HG02678 (cell line): ENCODE results near the gene NSDHL.
"Not testable (repeated sequence)": the region's sequence is repeated elsewhere in the genome, so short reads cannot be mapped to it uniquely, and the experiment has no call there.

Source experiments
- ATAC-seq: cut with Tn5 transposase; IDR thresholded peaks from one replicate; pipeline ENCODE4 v1.9.1; 2021; ENCODE audit warnings: mild to moderate bottlenecking, moderate library complexity; ENCODE audit not compliant: unreplicated experiment

Gene NSDHL

DNA sequence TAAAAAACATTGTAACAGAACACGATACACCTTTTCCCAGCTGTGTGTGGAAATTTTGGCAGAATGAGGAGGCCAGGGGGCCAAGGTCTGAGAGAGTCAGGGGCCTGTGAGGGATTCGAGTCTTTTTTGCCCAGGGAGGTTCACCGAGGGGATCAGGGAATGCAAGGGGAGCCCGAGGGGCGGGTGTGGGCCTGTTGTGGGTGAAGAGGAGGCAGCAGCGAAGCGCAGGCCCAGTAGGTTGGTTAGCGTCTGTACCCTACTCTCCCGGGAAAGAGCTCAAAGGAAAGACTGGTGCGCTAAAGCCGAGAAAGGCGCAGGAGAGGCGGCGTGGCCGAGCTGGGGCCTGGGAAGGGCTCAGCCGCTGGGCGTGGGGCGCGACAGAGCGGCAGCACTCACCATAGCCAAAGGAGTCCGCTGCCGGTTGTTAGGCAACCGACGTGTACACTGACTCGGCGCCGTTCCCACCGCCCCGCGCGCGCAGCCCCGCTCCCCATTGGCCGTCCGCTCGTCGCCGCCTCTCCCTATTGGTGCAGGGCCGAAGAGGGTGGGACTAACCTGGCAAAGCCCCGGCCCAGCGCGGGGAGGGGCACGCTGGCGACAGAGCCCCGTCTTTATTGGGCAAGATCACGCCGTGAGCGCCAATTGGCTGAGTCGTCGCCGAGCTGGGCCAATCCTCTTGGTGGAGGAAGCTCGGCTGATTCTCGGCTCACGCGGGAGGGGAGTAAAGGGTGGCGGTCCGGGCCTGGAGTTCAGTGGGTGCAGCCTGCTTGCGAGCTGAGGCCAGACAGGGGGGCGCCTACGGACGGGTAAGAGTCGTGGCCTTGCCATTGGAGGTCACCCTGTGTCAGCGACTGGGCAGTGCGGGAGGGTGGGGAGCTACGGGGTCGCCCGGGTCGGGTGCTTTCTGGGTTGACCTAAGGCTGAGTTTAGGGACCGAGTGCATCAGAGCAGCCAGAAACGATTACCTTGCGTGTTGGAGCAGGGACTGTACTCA is at the start of gene NSDHL, which contains the start of gene CETN2:
Gene NSDHL (plus strand): TSS at position 752 of the 994 bp plus-strand sequence. CDS start 15,262 bp downstream, outside the sequence.
Gene CETN2 (minus strand): TSS at position 446 of the 994 bp plus-strand sequence. CDS start 47 bp downstream, at position 399.
- peak; percentile 99 for ATAC-seq

DNA sequence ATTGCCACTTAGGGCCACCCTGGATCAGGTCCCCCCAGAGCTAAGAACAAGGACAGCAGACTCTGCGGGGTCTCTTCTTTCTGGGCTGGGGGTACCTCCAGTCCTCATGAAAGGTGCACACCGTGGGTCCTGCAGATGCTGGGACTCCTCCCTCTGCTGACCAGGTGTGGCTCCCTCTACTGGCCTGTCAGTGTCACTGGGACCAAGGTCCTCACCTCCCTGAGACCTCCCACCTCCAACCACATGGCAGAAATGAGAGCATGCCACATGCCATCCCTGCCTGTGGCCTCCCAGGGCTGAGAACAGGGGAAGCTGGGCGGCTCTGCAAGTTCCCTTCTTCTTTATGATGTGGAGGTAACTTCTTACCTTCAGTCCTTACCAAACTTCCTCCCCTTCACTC is 43.8 kb upstream of the NSDHL start:
- peak; percentile 78 for ATAC-seq

DNA sequence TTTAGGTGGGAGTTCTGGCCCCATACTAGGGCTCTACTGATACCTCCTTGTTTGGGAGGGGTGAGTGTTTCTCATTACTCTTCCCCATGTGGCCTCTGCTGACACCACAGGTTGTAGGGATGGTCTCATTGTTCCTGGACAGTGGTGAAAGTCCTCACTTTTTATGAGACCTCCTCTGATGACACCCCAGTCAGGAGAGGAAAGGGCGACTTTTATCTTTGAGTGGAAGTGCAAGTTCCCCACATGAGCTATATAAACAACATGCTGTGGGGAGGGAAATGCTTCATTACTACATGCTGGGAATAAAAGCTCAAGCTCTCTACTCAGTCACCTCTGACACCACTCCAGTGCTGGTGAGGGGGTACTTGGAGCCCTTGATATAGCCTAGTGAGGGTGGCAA is 31.9 kb upstream of the NSDHL start:
- ATAC-seq: no peak

GRCh38 chrX:152806035-152806434 is 24.8 kb upstream of the NSDHL start:
- ATAC-seq: no peak

GRCh38 chrX:152810403-152810802 is 20.5 kb upstream of the NSDHL start:
- no peak for ATAC-seq

GRCh38 chrX:152813206-152813605 is 17.7 kb upstream of the NSDHL start:
- ATAC-seq: no peak

DNA sequence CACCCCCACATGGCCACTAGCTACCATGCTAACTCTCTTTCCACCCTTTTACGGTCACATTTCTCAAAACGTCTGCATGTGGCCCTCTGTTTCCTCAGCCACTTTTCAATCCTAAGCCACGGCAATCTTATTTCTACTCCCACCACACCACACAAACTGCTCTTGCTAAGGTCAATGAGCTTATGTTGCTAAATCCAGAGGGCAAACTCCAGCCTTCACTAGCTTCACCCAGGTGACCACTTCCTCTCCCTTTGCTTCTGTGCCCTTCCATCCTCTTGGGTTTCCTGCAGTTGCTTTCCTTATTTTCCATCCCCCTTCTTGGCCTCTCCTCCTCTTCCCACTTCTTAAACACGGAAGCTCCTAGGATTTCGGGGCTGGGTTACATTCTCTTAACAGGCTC is 16.8 kb upstream of the NSDHL start:
- no peak for ATAC-seq

DNA sequence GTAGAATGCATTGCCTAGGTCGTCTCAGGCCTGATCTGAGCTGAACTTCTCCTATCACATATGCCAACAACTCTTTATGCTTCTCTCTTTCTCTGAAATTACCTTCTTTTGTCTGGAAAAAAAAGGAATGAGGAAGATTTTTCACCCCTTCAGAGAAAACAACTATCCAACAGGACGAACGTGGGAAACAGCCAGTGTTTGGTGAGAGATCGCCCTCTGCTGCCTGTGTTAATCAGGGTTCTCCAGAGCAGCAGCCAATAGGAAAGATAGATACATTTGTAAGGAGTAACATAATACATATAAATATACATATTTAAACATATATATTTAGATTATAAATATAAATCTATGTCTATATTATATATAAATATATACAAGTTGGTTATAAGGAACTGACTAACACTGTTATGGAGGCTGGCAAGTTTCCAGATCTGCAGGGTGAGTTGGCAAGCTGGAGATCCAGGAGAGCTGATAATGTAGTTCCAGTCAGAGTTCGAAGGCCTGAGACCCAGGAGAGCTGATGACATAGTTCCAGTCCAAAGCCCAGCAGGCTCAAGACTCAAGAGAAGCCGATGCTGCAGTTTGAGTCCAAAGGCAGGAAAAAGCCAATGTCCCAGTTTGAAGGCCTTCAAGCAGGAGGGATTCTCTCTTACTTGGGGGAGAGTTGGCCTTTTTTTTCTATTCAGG is 13.6 kb upstream of the NSDHL start:
- ATAC-seq: no peak

DNA sequence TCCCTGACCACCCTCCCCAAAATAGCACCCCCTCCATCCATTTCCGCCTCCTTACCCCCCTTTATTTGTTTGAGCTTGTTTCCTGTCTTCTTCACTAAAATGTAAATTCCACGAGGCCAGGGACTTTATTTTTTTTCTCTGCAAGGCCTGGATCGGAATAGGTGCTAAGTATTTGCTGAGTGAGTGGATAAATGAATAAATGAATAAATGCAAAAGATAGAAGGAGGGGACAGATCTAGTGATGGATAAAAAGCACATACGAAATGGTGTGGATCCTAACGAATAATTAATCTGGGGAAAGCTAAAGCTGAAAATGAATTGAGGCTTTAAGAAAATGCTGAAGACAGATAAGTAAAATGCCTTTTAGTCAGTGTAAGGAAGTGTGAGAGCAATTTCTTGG is 12.5 kb upstream of the NSDHL start:
- ATAC-seq: no peak

DNA sequence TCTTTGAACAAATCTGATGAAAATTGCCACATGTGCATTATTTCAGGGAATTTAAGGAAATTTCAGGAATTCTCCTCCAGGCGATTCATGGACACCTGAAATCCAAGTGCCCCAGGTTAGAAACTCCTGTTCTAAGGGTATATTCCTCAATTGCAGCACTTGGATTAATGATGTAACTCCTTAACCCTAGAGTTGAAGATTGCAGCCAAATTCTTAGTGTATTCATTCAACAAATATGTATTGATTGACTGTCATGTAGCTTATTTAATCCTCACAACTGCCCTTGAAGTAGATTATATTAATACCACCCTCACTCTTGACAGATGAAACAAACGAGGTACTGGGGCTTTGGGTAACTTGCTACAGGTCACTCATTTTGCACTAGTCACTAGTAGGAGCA is 11.6 kb upstream of the NSDHL start:
- ATAC-seq: no peak

DNA sequence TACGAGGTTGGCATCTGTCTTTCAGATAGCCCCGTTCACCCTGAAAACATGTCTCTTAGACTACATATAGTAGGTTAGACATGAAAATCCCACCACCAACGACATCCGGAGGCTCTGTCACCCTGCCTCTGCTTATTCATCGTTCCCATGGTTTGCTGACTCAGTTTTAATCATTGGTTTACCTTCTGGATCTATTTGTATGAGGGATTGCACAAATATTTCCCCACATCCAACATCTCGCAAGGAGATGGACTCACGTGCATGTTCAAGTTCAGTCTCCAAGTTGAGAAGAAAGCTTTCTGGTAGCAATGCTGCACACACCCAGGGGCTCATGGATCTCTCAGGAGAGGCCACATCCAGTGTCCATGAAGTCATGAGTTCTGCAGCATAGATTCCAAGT is 11.1 kb upstream of the NSDHL start:
- no peak for ATAC-seq

DNA sequence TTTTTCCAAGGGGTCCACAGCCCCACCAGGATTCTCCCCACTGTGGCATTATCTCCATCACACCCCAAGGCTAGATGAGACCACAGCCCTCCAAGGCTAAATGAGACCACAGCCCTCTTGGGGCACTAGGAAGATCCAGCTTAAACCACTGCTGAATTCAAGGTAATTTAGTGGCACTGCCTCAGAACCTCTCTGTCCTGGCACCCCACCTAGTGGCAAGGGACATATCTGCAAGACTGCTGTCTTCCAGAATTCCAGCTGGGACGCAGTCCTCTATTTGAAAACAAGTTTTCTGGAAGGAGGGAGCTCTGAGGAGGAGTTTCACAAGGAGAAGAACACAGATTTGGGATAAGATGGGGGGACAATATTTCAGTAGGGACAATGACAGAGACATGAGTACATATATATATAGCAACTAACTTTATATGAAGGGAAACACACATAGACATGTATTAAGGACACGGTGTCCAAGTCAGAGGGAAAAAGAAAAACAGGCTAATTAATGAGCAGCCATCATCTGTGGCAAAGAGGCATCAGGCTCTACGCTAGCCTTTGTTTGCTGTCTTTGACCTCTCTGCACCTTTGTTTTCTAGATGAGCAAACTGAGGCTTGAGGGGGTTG is 9.6 kb upstream of the NSDHL start:
- ATAC-seq: no peak

DNA sequence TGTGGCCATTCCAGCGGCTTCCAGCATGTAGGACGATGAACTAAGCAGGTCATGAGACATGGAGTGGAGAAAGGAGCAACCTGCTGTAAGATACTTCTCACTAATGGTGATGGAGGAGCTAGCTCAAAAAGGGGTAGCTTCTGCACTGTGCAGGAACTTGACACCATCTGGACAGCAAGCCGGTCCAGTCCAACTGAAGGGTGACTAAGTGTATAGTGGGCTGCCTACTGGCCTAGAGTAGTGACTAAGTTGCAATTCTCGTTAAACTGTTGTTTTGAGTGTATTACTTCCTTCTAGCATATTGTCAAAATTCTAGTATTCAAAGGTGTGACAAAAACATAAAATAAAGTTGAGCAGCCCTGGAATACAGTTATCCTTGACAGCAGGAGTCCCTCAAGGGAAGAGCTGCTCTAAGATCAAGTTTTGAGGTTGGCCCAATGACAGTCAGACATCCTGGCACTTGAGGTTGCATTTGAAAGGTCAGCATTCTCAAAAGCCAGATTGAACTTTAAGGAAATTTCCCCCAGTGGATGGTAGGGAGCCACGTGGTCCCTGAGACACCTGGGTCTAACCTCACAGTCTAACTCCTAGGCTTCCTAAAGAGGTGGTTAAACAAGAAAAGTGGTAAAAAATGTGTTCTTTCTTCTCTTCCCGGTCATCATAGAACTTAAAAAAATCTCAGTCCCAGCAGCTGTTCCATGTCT is 8.3 kb upstream of the NSDHL start:
- ATAC-seq: no peak

- no peak for ATAC-seq
These were observed 7.2 kb upstream of the NSDHL start for GRCh38 chrX:152823657-152824056.

DNA sequence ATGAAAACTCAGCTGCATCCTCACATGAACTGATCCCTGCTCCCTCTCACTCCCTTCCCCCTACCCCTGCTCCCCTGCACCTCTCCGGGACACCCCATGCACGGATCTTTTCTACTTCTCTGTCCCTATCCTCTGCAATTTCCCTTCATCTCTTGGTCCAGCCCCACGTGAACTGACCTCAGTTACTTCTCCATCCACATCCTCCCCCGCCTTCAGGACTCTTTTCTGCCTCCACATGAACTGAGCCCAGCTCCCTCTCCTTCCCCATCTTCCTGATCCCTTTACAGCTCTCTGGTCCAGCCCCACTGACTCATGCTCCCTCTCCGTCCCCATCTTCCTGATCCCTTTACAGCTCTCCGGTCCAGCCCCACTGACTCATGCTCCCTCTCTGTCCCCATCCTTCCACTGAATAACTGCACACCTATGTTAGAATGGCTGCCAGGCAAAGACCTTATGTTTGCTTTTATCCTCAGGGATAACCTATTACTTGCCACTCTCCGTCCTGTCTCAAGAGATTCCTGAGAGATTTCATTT is 6.0 kb upstream of the NSDHL start:
- ATAC-seq: no peak

GRCh38 chrX:152831391-152831790 is 528 bp downstream of the NSDHL start:
- no peak for ATAC-seq

GRCh38 chrX:152832520-152832919 is 1.7 kb downstream of the NSDHL start:
- ATAC-seq: no peak

DNA sequence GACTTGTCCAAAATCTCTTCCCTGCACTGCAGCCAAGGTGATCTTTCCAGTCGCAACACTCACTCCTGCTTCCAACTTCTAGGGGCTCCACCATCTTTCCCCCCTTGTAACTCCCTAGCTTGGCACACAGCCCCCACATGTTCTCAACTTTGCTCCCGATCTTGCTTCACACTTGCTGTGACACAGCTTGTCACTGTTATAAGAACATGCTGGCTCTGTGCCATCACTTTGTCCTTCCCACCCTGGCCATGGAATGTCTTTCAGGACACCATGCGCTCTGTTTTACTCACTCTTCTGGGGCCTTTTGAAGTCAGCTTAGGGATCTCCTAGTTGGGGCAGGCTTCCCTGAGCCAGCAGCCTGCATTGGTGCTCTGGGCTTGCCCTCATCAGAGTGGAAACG is 2.5 kb downstream of the NSDHL start:
- ATAC-seq: no peak

GRCh38 chrX:152835470-152835869 is 4.6 kb downstream of the NSDHL start:
- not testable (repeated sequence) for ATAC-seq

DNA sequence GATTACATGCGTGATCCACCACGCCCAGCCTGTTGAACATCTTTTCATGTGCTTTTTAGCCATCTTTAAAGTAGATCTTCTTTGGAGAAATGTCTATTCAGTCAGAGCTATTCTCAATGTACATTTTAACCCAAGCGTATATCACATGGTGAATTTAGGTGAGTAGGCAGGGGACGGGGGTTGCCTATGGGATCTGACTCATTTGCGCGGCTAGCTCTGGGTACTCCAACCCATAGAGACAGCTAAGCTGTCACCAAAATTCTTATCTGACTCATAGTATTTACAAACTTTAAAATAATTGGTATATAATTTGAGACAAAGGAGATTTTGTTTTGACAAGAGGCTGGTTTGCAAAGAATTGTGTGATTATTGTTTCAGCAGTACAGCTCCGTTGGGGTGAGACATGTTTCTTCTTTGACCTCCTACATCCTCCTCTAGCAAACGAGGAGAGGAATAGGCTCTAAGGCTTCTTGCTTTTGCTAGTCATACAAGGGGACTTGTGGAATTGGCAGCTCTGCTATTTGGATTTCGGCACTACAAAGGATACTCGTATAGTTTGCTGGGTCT is 12.0 kb downstream of the NSDHL start:
- no peak for ATAC-seq
